Nucleus accumbens (tissue), 56 donors: Measurements from ENCODE around the gene ATP11A.

Source experiments
- DNase-seq, 56 donors: peaks; one replicate each; lab custom pipeline; 2025; lab: John Stamatoyannopoulos, UW

Gene ATP11A

DNA sequence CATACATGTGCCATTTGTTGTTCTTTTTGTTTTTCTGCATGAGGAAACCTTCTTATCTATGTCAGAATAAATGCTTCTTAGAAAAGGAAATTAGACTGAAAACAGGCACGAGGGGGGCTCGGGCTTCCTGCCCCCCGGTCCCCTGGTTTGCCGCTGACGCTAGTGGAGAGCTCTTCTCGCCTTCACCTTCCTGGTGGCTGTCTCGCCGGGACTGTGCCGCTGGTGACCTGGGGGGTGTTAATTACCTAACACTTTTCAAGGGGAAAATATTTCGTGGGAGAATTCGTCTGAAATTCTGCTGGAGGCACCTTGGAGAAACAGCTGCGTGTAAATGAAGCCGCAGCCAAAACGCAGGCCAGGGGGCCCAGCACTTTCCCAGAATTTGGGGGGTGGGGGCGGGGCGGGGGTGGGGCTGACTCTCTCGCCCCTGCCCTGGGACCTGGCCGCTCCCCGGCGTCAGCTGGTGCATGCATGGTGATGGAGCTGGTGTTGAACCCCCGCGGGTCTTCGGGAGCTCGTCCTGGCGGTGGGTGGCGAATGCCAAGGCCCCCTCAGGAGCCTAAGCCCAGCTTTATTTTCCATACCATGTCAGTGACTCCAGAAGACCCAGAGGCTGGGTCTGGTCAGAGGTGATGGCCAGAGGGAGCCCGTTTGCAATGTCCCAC is 220.9 kb downstream of the ATP11A start:
- no peak for DNase-seq

DNA sequence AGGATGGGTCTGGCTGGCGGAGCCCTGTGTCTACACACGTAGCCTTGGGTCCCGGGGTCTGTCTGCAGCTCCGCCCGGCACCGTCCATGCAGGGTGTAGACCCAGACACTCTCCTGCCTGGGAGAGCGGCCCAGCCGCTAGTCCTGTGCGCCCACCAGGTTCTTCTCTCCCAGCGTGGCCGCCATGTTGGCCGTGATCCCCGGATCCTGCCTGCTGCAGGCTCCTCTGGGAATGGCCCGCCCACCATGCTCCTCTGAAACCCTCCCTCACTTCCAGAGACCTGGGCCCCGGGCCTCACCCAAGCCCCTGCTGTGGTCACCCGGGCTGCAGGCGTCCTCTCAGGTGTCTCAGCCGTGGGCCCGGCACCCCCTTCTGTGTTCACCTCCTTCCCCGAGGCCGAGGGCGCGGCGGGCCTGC is 221.5 kb downstream of the ATP11A start:
- no peak for DNase-seq

DNA sequence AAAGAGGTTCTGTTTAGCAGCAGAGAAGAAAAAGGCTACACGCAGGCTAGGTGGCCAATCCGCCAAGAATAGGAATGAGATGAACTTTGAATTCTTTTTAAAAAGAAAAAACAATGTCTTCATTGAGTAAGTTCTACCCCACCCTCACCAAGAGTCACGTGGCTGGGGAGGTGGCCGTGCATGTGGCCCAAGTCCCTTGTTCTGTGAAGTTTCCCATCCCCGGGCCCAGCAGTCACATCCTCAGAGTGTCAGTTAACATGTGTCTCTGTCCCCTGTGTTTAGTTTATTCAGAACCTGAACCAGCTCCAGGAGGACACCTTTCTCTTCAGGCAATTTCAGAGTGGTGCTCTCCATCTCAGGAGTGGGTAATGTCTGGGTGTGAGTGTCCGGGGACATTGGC is 222.0 kb downstream of the ATP11A start:
- DNase-seq = no peak

DNA sequence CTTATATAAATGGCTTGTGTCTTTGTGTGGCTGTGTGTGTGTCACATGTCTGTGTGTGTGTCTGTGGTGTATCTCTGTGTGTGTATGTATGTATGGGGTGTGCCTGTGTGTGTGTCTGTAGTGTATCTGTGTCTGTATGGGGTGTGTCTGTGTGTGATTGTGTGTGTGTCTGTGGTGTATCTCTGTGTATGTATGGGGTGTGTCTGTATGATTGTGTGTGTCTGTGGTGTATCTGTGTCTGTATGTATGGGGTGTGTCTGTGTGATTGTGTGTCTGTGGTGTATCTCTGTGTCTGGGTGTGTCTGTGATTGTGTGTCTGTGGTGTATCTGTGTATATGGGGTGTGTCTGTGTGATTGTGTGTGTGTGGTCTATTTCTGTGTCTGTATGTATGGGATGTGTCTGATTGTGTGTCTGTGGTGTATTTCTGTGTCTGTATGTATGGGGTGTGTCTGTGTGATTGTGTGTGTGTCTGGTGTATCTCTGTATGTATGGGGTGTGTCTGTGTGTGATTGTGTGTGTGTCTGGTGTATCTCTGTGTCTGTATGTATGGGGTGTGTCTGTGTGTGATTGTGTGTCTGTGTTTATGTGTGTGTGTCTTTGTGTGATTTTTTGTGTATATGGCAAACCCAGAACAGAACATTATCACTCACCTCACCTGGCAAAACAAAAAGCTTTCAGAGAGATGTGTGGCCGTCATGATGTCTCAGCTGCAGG is 223.0 kb downstream of the ATP11A start:
- no peak for DNase-seq

DNA sequence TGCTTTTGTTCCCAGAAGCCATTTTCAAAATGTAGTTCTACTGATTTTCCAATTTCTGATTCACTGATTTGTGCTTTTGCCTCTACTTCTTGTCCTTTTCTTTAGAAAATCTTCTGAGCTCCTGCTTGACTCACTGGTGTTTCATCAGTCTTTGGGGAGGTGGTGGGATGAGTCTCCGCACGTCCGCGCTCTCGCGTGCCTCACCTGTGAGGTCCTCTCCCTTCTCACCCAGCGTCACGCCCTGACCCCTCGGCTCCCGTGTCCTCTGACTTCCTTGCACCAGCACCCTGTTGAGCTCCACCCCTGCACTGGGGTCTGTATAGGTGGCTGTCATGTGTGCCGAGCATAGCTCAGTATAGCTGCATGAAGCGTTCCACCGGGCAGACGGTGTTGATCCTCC is 226.5 kb downstream of the ATP11A start:
- no peak for DNase-seq

DNA sequence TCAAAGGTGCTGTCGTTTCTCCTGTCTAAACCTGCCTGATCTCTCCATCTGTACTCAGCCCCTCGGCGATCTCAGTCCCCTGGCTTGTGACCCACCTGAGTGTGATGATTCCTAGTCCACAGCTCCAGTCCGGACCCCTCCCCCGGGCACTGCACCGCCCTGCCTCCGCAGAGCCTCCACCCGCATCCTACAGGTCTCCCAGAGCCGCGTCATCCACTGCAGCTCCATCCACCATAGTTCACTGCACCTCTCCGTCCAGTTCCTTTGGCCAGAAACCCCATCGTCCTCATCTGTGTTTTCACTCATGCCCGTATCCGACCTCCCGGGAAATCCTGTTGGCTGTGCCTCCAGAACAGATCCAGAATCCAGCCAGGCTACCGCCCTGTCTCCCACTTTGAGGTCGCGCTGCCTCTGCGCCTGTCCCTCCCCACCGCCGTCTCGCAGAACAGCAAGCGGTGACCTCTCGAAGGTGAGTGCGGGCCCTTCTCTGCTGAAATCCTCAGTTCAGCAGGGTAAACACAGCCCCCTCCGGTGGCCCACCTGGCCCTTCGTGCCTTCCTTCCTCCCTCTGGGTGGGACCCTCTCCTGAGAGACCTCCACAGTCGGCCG is 227.3 kb downstream of the ATP11A start:
- DNase-seq = no peak

DNA sequence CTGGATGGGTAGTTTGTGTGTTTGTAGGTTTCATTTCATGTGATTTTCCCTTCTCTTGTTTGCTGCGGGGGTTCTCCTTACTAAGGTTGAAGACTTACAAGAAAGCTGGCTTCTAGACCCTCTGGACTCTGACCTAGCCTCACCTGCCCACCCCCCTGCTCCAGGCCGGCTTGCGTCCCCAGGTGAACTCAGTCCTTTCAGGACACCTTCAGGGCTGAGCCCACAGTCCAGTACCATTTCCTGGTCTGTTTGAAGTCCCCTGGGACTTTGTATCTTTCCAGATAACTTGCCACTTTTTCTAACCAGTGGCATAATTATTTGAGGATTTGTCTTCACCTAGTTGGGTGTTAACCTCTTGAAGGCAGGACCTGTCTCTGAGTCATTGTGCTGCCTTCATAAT is 227.9 kb downstream of the ATP11A start:
- DNase-seq = no peak

DNA sequence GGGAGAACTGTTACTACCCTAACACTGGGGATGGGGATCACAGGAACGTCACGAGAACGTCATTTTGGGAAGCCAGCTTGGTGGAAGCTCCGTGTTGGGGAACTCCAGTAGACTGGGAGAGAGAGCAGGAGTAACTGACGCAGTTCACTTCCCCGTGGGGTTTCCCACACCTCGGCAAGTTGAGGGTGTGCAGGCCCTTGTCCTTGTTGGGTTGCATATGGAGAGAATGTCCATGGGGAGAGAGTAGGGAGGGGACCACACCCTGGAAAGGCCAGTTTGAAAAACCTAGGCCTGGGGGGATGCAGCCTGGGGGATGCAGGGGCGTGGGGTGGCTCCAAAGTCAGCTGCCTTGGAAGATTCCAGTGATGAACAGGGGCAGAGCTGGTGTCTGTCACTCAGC is 228.4 kb downstream of the ATP11A start:
- no peak for DNase-seq

DNA sequence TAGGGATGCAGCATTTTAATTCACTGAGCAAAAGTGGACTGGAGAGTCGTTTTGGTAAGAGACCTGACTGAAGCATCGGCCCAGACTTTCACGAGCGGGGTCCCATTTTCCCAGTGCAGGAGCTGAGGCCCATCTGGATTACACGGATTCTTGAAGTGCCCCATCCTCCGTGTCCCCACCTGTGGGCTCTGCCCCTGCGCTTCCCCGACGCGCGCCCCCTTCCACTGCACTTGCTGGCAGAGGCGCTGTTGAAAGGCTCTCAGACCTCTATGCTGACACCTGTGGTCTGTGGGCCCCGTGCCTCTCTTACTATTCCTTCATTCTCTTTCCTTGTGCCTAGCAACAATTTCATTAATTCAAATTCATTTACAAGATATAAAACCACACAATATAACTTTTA is 228.9 kb downstream of the ATP11A start:
- no peak for DNase-seq

DNA sequence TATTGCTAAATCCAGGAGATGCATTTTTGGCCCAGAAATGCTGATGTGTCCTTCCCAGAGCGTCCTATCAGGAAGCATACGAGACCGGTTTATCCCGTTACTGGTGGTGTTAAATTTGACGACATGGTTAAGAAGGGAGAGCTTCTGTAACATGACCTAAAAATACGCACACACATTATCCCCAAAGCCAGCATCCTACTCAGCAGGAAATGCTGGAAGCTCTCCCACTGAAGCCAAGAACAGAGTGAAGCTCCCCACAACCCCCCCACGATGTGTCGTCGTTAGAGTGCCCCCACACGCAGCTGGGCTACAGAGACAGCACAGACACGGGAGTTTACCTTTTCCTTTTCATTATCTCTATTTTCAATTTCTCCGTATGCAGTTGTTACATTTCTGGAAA is 234.1 kb downstream of the ATP11A start:
- no peak for DNase-seq

DNA sequence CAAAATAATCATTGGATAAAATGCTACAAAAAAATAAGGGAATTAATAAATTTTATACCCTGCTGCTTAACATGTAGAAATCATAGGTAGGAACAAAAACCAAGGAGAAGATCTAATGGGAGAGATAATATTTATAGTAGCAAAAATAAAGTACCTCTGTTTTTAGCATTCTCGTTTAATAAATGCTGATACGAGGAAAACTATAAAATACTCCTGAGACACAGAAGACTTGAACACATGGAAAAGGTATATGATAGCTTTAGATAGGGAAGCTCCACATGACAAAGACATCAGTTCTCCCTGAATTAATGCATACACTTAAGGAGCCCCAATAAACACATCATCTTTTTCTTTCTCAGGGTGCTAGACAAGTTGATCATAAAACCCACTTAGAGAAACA is 234.5 kb downstream of the ATP11A start:
- no peak for DNase-seq

DNA sequence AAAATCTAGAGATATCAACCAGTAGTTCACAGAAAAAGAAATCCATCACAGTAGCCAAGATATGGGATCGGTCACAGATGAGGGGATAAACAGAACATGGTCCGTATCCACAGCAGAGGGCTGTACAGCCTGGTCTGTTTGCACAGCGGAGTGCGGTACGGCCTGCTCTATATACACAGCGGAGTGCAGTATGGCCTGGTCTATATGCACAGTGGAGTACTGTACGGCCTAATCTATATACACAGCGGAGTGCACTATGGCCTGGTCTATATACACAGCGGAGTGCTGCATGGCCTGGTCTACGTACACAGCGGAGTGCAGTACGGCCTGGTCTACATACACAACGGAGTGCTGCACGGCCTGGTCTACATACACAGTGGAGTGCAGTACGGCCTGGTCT is 236.2 kb downstream of the ATP11A start:
- no peak for DNase-seq

DNA sequence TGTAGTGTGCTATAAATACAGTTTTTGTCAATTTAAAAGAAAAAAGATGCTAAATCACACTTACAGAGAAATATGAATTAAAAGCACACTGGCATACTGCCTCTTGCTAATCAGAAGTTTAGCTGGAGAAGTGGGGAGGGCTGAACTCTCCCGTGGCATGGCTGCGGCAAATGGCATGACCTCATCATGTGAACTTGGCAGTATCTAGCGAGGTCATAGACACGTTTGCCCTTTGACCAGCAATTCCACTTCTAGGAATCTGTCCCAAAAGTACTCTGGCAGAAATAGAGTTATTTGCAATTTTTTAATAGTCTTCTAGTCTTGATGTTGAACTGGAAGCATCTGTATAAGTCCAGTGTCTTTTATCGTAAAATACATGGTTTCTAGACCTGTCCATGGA is 237.2 kb downstream of the ATP11A start:
- DNase-seq = no peak

DNA sequence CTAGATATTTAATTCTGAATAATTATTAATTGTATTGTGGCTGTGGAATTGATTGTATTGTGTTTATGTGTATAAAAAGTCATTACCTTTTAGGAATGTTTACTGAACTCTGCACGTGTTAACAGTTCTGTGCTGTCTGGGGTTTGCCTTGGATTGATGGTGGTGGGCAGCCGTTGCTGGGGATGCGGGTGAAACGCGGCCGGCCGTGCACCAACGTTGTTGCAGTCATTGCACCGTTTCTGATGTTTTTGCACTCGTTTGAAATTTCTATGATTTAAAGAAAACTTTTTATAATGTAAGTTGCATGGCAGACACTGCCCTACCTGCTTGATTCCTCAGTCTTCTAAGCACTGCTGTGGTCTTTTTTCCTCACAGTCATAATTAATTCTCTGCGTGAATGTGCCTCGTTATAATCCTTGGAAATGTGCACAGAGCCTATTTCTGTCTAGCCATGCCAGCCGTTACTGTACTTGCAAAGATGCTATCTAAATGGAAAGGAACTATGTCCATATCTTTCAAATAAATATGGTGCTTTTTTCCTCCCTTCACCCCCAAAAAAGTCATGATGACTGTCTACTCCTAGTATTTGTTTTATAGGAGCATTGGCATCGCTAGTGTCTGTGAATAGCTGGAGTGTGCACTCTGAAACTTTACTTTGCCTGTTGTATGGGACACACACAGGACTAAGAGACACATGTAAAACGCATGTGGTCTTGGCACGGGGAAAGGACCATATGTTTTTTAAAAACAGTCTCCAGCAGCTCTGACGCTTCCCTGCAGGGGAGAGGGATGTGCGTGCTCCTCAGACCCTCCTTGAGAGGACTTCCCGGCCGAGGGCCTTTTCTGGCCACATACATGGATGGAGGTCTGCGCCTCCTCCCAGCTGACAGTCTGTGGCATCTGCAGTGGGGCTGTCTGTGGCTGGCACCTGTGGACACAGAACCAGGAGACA is 238.5 kb downstream of the ATP11A start:
- no peak for DNase-seq

DNA sequence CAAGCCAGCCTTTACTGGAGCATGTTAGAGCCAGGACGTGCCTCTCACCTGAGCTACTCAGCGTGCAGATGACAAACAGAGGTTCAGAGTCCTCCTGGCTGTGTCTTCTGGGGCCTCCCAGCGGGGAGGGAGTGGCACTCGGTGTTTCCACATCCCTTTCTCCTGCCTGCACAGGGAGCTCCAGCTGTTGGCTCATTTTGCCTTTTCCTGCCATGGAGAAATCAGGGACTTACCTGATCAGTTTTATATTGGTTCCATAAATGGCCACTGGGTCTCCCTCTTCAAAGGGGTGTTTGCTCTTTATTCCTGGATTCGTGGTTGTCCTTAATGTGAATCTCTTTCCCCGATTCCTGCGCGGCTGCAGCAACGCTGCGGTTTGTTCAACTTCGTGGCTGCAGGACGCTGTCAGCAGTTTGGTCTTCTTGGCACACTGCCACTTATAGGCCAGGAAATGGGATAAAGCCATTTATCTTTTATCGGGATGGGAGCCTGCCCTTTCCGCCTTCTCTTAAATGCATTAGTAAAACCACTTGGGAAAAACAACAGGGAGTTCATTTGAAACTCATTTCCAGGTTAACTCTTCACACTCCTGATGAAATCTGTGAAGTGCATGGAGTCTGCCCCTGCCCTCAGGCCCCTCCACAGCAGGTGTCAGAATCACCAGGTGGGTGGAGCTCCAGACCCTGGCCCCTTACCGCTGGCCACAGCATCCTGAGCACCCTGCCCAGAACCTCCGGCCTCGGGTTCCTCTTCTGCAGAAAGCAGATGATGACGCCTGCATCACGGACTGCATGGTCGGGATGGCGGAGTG is 239.3 kb downstream of the ATP11A start:
- DNase-seq = peak in 1 of 56 donors; percentile 7

DNA sequence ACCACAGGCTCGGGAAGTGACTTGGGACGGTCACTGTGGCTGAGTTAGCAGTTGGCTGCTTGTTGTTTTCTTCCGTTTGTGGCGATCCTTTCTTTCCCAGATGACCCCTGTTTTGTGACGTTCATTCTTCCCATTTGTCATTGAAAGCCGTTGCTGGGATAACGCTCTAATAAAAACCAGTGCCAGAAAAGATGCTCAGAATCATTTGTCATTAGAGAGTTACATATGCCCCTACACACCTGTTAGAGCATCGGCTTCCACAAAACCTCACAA is 239.9 kb downstream of the ATP11A start:
- no peak for DNase-seq

DNA sequence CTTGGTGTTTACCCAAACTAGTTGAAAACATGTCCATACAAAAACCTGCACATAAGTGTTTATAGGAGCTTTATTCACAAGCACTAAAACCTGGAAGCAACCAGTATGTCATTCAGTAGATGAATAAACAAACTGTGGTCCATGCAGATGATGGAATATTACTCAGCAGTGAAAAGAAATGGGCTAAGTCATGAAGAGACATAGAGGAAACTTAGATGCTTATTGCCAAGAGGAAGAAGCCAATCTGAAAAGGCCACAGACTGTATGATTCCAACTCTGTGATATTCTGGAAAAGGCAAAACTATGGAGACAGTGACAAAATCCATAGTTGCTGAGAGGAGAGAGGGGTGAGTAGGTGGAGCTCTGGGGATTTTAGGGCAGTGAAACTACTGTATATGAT is 240.4 kb downstream of the ATP11A start:
- DNase-seq = no peak

DNA sequence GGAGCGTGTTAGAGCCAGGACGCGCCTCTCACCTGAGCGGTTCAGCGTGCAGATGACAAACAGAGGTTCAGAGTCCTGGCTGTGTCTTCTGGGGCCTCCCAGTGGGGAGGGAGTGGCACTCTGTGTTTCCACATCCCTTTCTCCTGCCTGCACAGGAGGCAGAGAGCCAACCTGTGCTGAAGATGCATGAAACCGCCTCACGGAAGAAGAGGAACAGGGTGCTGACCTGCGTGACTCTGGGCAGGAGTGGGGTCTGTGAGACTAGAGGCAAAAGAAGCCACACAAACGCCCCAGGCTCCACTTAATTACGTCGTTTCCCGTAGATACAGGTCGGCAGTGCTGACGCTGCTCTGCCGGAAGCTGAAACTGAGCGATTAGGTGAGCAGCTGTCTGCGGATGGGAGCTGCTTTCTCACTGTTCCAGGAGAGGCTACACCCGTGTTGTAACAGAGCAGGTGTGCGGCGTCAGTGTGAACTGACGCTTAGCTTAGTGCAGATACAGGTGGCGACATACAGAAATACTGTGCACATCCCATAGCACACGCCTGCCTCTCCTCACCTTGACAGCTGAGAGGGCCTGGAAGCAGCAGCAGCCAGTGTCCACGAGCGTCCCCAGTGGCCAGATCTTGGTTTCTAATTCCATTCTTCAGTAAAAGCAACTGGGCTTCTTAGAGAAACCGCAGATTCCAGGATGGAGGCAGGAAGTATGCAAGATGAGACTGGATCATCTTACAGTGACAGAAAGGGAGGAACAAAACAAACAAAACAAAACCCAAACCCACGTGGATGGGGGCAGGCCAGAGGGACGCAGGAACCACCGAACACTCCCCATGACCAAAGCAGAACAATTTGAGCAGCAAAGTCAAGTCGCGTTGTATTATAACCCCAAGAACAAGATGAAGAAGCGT is 241.4 kb downstream of the ATP11A start:
- peak in 18 of 56 donors; percentile 6 to 48 (median 34) for DNase-seq

DNA sequence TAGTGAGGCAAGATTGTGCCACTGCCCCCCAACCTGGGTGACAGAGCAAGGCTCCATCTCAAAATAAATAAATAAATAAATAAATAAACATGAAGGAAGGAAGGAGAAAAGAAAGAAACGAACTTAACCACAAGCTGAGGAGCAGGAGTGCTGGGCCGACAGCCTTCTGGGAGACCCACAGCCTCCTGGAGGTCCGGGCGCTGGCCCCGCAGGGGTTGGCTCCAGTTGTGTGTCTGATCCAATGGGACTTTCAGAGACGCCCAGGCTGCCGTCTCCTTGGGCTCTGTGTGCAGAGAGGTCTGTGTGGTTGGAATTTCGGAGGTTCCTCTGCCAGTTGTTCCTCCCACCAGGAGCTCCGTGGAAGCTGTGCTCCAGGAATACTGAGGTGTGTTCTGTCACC is 243.1 kb downstream of the ATP11A start:
- DNase-seq = no peak
